Measurements from ENCODE around the gene RTL10. TPM values are rescaled to one million over a fixed set of nuclear protein-coding genes. Genes with fewer than 3 reads are reported as not detected.
A peak's percentile ranks its signal among the peaks of the same experiment; 100 is the strongest.

RTL10 gene
- total RNA-seq, 1 donor from 2014 or later = 9.4 TPM

DNA sequence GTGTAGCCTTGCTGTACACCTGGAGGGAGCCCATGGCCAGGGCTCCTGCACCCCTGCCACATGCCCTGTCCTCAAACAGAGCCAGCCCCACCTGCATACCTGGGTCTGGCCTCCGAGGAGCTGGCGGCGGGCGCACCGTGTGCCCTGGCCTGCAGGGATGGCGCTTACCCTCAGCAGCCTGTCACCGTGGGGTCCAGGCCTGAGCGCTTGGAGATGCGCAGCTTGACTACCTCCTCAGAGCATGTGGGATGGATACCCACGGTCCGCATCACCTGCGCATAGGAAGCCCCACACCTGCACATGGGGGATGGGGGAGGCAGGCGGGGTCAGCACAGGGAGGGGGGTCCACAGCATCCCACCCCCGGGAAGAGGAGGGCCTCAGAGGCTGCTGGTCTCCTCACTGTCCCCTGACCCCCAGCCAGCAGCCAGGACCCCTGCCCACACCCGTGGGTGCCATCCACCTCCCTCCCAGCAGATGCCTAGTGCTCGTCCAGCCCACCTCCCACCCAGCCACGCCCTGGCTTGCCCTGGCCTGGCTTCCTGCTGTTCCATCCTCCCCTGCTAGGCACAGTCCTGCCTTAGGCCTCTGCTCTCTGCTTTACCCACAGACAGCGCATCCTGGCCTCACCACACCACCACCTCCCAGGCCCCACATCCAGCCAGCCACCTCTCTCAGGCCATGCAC is 22.4 kb upstream of the RTL10 start:
- DNase-seq (ENCODE audit: low spot score) (peak; percentile 42), ATAC-seq (no peak)

- no peak for ATAC-seq
- DNase-seq (ENCODE audit: low spot score) = peak; percentile 42
These were observed 21.8 kb upstream of the RTL10 start for GRCh38 chr22:19876314-19876940.

- DNase-seq (ENCODE audit: low spot score) (peak; percentile 46), ATAC-seq (no peak)
These were observed 21.0 kb upstream of the RTL10 start for GRCh38 chr22:19875531-19876313.

DNA sequence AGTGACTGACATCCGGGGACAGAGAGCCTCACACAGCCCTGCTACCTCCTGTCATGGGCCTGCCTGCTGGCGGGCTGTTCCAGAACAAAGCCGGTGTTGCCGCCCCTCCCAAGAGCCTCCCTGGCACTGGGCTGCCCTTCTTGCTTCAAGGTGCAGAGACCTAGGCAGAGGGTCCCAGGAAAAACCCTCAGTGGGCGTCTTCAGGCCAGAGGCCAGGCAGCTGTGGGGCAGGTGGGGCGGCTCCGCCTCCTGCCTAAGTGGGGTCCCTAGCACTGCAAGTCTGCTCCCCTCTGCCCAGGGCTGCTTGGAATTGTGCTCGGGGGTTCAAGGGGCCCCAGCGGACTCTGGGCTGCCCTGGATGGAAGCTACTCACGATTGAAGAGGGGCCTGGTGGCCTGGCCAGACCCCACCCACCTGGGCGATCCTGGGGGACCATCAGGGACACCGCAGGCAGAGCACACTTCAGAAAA is 20.4 kb upstream of the RTL10 start:
- DNase-seq (ENCODE audit: low spot score) (peak; percentile 38), ATAC-seq (no peak)

DNA sequence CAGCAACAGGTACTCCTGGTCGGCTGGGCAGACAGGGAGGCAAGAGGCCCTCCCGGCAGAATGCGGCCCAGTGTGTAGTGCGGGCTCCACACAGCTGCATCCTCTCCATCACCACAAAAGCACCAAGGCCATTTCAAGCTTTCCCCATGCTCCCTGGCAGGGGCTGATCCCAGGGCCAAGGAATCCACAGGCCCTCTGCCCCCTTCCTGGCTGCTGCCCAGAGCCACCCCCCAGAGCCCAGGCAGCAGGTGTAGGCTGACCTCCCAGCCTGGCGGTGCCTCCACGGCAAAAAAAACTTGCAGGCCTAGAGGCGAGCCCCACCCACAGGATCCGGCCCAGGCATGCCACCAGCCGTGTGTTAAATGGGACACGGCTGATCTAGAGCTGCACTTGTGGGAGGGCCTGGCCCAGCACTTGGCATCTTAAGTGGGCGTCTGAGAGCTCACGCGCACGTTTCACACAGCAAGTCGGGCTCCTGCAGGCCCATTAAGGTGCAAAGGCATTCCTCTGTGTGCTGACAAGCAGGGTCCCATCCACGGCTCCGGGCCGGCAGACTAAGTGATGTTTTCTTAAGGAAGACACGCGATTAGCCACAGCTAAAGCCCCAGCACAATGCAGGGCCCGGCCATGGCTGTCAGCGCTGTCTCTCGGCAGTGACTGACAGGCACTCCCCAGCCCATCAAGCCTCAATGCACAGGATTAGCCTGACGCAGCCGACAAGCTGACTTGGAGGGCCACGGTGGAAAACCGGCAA is 19.8 kb upstream of the RTL10 start:
- DNase-seq (ENCODE audit: low spot score) (peak; percentile 45), ATAC-seq (no peak)

- DNase-seq (ENCODE audit: low spot score) (no peak), ATAC-seq (no peak)
These were observed 19.3 kb upstream of the RTL10 start for GRCh38 chr22:19873960-19874306.

GRCh38 chr22:19873138-19873959 is 18.7 kb upstream of the RTL10 start:
- ATAC-seq (no peak), DNase-seq (ENCODE audit: low spot score) (peak; percentile 43)

- DNase-seq (ENCODE audit: low spot score) (peak; percentile 42), ATAC-seq (peak; percentile 14)
These were observed 18.1 kb upstream of the RTL10 start for GRCh38 chr22:19872779-19873137.

DNA sequence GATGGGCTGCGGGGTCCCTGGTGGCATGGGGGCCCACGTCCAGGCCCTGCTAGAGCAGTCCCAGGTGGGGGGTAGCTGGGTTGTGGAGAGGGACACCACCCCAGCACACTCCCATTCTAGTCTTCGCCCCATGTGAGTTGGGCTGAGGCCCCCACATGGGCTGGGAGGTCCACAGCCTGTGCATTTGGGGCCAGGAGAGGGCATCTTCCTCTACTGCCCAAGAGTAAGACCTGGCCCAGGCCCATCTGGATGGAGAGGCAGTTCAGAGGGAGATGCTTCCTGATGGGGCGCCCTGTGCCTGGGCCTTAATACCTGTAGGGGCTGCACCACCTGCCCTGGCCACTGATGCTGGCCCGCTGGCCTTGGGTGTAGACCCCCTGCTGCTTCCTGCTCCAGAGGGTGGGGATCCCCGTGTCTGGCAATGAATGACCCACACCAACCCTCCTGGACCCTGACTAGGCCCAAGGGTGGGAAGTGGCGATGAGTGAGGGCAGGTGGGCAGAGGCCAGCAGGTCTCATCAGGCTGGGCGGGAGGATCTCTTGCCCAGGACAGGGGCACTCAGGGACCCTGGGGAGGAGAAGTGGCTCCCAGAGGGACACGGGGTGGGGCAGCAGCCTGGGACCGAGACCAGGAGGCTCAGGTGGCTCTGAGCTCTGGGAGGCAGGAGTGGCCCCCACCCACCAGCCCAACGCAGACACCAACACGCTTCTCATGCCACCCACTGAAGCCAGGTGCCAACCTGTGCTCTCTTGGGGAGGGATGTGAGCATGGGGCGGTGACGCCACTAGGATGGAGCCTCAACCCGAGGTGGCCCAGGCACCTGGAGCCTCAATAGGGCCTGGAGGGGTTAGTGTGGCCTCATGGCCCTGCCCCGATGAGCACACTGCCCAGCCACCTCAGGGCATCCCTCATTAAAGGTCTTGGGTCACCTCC is 17.4 kb upstream of the RTL10 start:
- ATAC-seq (peak; percentile 3), DNase-seq (ENCODE audit: low spot score) (peak; percentile 38)

- DNase-seq (ENCODE audit: low spot score) (peak; percentile 43), ATAC-seq (peak; percentile 3)
These were observed 16.6 kb upstream of the RTL10 start for GRCh38 chr22:19871023-19871844.

- DNase-seq (ENCODE audit: low spot score) (peak; percentile 46), ATAC-seq (no peak)
These were observed 15.7 kb upstream of the RTL10 start for GRCh38 chr22:19870153-19871022.

GRCh38 chr22:19869497-19870152 is 15.0 kb upstream of the RTL10 start:
- ATAC-seq = no peak
- peak; percentile 43 for DNase-seq (ENCODE audit: low spot score)

DNA sequence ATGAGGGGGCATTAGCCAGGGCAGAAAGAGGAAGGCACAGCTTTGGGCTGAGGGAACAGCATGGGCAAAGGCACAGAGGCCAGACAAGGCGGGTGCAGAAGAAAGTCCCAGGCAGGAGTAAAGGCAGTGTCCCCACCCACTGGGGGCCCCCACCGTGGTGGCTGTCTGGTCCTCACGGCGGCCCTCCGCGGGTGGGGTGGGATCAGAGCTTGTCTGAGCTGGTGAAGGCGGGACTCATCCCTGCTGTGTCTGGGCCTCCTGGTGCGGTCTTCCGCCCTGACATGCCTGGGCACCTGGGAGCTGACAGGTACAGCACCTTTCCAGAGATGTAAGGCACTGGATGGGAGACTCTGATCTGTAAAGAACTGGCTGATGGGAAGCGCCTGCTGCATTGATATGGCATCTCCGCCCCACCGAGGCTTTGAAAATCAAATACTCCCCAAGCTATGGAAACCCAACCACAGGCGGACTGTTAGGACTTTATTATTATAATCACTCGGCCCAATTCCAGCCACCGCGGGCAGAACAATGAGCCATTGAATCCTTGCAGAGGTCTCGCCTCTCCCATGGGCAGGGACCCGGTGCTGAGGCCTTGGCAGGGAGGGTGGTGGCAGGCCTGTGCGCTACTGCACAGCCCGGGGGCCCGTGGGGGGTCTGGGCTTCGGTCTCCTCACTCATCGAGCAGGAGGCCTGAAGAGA is 14.2 kb upstream of the RTL10 start:
- ATAC-seq (no peak), DNase-seq (ENCODE audit: low spot score) (peak; percentile 40)

- ATAC-seq (no peak), DNase-seq (ENCODE audit: low spot score) (peak; percentile 11)
These were observed 13.7 kb upstream of the RTL10 start for GRCh38 chr22:19868333-19868732.

- ATAC-seq (no peak), DNase-seq (ENCODE audit: low spot score) (no peak)
These were observed 12.9 kb upstream of the RTL10 start for GRCh38 chr22:19867617-19868016.

DNA sequence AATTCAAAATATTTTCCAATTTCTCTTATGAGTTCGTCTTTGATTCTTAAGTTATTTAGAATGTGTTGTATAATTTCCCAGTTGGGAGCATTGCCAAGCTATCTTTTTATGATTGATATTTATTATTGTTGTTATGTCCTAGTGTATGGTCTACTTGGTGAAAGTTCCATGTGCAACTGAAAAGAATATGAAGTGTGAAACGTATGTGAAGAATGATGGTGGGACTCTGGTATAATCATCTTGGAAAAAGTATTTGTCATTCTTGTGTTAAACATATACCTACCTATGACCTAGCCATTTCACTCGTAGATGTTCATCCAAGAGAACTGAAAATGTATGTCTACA is 12.0 kb upstream of the RTL10 start:
- DNase-seq (ENCODE audit: low spot score) (no peak), ATAC-seq (no peak)
